ENCODE measurements around the gene UBE2H. TPM values are rescaled to one million over a fixed set of nuclear protein-coding genes. Genes with fewer than 3 reads are reported as not detected.

UBE2H gene
- total RNA-seq, 6 donors from 2014 or later = 60.5 to 138 (median 65.4) TPM

DNA sequence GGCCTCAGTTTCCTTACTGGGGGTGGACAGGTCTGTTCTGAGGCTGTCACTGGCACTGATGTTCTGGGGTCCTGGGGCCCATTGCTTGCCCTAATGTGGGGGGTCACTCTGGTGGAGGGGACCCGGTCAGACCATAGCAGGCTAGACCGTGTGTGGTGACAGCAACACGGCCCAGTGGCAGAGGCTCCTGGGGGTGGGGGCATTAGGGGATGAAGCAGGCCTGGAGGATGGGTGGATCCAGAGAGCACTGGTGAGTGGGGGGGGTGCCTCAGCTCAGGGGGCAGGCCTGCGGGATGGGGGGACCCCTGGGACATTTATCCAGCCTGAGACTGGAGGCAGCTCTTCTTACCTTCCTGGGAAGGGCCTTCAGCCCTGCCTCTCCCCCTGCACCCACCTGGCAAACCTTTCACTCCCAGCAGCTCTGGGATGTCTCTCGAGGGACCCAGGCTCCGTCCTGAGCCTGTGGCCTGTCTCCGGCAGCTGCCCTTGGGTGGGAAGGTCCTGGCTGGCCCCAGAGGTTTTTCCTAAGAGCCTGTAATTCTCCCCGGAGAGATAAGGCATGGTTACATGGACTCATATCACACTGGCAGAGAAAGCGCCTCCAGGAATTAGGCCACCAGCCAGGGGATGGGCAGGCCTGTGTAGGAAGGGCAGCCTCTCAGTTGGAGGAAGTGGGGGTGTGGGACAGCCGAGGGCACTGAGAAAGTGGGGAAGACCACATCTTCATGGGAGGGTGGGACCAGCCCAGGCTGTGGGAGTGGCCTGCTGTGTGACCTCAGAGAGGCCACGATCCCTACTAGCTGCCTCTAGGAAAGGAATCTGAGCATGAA is 147.7 kb downstream of the UBE2H start:
- TF ChIP-seq EP300 (IDR thresholded peaks at IDR 0.05) (no peak), POLR2A (IDR thresholded peaks at IDR 0.05) (no peak), POLR2AphosphoS5 (IDR thresholded peaks at IDR 0.05) (no peak)
- TF ChIP-seq, protein P1, sequence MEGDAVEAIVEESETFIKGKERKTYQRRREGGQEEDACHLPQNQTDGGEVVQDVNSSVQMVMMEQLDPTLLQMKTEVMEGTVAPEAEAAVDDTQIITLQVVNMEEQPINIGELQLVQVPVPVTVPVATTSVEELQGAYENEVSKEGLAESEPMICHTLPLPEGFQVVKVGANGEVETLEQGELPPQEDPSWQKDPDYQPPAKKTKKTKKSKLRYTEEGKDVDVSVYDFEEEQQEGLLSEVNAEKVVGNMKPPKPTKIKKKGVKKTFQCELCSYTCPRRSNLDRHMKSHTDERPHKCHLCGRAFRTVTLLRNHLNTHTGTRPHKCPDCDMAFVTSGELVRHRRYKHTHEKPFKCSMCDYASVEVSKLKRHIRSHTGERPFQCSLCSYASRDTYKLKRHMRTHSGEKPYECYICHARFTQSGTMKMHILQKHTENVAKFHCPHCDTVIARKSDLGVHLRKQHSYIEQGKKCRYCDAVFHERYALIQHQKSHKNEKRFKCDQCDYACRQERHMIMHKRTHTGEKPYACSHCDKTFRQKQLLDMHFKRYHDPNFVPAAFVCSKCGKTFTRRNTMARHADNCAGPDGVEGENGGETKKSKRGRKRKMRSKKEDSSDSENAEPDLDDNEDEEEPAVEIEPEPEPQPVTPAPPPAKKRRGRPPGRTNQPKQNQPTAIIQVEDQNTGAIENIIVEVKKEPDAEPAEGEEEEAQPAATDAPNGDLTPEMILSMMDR (IDR thresholded peaks at IDR 0.05) = no peak
- ATAC-seq (ENCODE audit: low FRiP score in 2 of 2) (no peak), DNase-seq (no peak)
- Histone ChIP-seq H3K4me3 (no peak overlapping the region), H3K27ac (no peak overlapping the region), H3K9me3 (no peaks in the 10 kb centered on the region), H3K36me3 (no peaks in the 10 kb centered on the region), H3K27me3 (no peaks in the 10 kb centered on the region), H3K4me1 (no peaks in the 10 kb centered on the region)
- WGBS, 2 donors = 66 to 79% methylated on average over 7 to 9 of the region's 11 CpGs

DNA sequence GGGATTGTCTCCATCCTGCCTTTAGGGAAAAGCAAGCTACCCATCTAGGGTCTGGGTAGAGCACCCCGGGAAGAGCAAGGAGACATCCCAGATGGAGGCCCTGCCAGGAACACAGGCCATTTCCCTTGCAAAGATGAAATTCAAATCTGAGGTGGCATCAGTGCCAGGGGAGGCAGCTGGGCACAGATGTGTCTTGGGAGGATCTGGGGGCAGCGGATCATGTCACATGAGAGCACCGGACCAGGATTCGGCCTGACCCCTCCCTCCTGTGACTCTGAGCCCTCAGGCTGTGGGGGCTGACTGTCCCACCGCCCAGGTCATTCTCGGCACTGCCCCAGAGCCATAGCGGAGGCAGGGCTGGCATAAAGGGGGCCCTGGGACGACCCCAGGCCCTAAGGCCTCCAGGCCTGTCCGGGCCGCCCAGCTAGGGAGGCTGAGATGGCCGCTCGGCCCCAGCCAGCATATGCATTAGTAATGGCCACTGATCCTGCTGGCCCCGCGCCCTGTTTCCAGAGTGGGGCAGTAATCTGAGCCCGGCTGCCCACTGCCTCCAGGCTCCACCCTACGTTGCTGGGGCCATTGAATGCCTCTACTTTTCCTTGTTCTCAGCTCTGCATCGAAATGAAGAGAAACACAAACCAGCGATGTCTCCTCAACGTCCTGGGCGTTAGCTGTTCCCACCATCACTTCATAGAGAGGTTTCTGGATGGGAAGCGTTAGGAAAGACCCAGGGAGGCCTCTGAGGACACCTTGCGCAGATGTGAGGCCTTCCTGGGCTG is 148.5 kb downstream of the UBE2H start:
- 94 to 96% methylated on average over 8 to 17 of the region's 22 CpGs for WGBS, 2 donors
- no peak overlapping the region for H3K4me3 ChIP-seq
- peak in 1 of 2 donors; percentile 68 for DNase-seq
- H3K27me3 ChIP-seq = no peaks in the 10 kb centered on the region
- no peaks in the 10 kb centered on the region for H3K4me1 ChIP-seq
- no peak for TF ChIP-seq POLR2A (IDR thresholded peaks at IDR 0.05)
- no peaks in the 10 kb centered on the region for H3K9me3 ChIP-seq
- H3K36me3 ChIP-seq = no peaks in the 10 kb centered on the region
- ATAC-seq (ENCODE audit: low FRiP score in 2 of 2) = peak in 1 of 2 donors; percentile 49
- no peak overlapping the region for H3K27ac ChIP-seq

DNA sequence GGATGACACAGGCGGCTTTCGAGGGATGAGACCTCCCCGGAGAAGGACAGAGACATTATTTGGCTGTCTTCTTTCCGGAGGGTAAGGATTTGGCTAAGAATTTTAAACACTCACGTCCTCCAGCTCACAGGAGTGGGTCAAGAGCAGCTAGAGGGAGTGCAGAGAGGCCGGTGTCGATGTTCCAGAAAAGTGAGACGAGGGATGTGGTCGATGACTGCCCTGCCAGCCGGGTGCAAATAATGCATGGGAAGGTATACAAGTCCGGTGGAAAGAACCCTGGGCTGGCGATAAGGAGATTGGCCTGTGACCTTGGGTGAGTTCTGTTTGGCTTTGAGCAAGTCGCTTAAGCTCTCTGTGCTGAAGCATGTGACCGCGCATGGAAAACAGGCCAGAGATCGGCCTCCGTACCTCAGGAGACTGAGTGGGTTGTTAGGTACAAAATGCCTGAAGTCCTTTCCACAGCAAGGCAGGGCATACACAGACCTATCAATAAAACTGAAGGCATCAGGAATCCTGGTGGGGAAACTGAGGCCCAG is 149.1 kb downstream of the UBE2H start:
- H3K9me3 ChIP-seq = no peaks in the 10 kb centered on the region
- H3K4me3 ChIP-seq = no peak overlapping the region
- 80% methylated on average over 17 of the region's 17 CpGs for WGBS, 2 donors
- TF ChIP-seq, protein P1 (IDR thresholded peaks at IDR 0.05) = no peak
- TF ChIP-seq POLR2AphosphoS5 (IDR thresholded peaks at IDR 0.05) (no peak), EP300 (IDR thresholded peaks at IDR 0.05) (no peak), POLR2A (IDR thresholded peaks at IDR 0.05) (no peak)
- H3K27ac ChIP-seq = no peak overlapping the region
- no peaks in the 10 kb centered on the region for H3K4me1 ChIP-seq
- ATAC-seq (ENCODE audit: low FRiP score in 2 of 2) = no peak
- H3K27me3 ChIP-seq = no peaks in the 10 kb centered on the region
- H3K36me3 ChIP-seq = no peaks in the 10 kb centered on the region
- no peak for DNase-seq

DNA sequence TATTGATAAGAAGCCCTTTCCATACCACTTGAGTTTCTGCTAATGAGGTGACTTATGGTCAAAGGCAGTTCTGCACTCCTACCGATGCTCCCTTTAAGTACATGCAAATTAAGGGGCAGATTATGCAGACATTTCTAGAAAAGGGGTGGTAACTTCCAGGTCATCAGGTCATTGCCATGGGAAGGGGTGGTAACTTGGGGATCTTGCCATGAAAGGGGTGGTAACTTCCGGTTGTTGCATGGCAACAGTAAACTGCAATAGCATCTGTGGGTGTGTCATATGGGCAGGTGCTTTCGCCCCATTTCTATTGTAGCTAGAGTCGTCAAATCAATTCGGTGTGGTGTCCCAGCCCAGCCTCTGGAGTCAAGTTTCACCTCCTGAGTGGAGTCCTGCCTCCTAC is 150.9 kb downstream of the UBE2H start:
- WGBS, 2 donors = 70% methylated on average over 3 to 5 of the region's 5 CpGs
- no peak for DNase-seq

More for the DNA sequence above, 150.9 kb downstream of the UBE2H start:
- no peaks in the 10 kb centered on the region for H3K4me1 ChIP-seq
- H3K36me3 ChIP-seq = no peaks in the 10 kb centered on the region
- TF ChIP-seq POLR2AphosphoS5 (IDR thresholded peaks at IDR 0.05) = no peak
- no peak for TF ChIP-seq POLR2A (IDR thresholded peaks at IDR 0.05)
- TF ChIP-seq EP300 (IDR thresholded peaks at IDR 0.05) = no peak
- TF ChIP-seq, protein P1 (IDR thresholded peaks at IDR 0.05) = no peak
- H3K27ac ChIP-seq = no peak overlapping the region
- no peak for ATAC-seq (ENCODE audit: low FRiP score in 2 of 2)
- no peak overlapping the region for H3K4me3 ChIP-seq
- H3K9me3 ChIP-seq = no peaks in the 10 kb centered on the region
- H3K27me3 ChIP-seq = no peaks in the 10 kb centered on the region

Data from upper lobe of left lung (tissue), 6 donors.